Ammon's horn (tissue), 1 donor: ENCODE data around the gene TMEM243.
"Not testable (repeated sequence)": the region's sequence is repeated elsewhere in the genome, so short reads cannot be mapped to it uniquely, and the experiment has no call there.

ENCODE experiments used
- DNase-seq: peaks from one replicate; pipeline ENCODE4 v3.0.0-alpha.2; 2016; ENCODE audit warnings: low spot score

Gene TMEM243

GRCh38 chr7:87210506-87210905, 9.0 kb downstream of the TMEM243 start:
- DNase-seq: no peak

- no peak for DNase-seq
These were observed 10.1 kb downstream of the TMEM243 start for GRCh38 chr7:87209295-87209924.

GRCh38 chr7:87206361-87206760, 13.2 kb downstream of the TMEM243 start:
- no peak for DNase-seq

DNA sequence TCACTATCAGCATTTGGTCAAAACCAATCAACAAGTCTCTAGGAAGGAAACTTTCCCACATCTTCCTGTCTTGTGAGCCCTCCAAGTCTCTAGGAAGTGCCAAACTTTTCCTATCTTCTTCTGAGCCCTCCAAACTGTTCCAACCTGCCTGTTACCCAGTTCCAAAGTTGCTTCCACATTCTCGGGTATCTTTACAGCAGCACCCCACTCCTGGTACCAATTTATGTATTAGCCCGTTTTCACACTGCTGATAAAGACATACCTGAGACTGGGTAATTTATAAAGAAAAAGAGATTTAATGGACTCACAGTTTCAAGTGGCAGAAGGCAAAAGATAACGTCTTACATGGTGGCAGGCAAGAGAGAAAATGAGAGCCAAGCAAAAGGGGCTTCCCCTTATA, 13.8 kb downstream of the TMEM243 start:
- DNase-seq: not testable (repeated sequence)

DNA sequence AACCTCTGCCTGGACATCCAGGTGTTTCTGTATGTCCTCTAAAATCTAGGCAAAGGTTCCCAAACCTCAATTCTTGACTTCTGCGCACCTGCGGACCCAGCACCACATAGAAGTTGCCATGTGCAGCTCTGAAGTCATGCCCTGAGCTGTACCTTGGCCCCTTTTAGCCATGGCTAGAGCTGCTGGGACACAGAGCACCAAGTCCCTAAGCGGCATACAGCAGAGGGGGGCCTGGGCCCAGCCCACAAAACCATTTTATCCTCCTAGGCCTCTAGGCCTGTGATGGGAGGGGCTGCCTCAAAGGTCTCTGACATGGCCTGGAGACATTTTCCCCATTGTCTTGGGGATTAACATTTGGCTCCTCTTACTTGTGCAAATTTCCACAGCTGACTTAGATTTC, 14.6 kb downstream of the TMEM243 start:
- no peak for DNase-seq

DNA sequence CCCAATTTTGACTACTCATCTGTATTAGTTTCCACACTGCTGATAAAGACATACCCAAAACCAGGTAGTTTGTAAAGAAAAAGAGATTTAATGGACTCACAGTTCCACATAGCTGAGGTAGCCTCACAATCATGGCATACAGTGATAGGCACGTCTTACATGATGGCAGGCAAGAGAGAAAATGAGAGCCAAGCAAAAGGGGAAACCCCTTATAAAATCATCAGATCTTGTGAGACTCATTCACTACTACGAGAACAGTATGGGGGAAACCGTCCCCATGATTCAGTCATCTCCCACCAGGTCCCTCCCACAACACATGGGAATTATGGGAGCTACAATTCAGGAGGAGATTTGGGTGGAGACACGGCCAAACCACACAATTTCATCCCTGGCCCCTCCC, 15.6 kb downstream of the TMEM243 start:
- not testable (repeated sequence) for DNase-seq

GRCh38 chr7:87202705-87203104, 16.8 kb downstream of the TMEM243 start:
- DNase-seq: no peak

DNA sequence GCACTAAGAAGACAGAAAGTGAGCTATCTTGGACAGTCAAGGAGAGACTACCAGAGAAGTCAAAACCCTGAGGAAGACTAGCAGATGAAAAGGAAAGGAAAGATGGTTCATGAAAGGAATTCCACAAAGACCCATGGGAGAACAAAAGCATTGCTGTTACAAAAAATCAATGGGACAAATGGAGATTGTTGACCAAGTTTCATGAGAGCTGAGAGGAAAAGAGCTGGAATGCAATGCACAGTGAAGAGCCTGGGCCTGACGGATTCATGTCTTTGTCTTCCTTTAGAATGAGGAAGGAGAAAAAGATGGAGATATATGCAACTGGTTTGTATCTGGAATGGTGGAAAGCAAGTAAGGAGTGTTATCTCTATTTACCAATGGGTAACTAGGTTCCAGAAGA, 17.3 kb downstream of the TMEM243 start:
- DNase-seq: no peak

GRCh38 chr7:87199700-87200450, 19.7 kb downstream of the TMEM243 start:
- no peak for DNase-seq

DNA sequence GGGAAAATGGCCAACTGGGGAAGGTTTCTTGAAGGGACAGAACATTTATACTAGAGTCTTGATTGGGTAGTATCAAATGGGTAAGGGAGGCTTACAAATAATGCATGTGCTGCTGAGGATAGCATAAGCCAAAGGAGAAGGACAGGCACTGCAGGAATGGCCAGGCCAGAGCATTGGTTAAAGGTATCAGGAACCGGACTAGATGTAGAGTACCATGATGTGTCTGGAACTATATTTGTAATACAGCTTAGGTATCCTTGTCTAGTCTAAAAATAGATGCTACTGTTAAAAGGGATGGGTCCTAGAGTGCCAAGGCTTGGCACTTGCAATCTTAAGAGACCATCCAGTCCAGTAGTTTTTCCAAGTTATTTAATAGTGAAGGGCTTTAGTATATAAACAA, 20.3 kb downstream of the TMEM243 start:
- no peak for DNase-seq

DNA sequence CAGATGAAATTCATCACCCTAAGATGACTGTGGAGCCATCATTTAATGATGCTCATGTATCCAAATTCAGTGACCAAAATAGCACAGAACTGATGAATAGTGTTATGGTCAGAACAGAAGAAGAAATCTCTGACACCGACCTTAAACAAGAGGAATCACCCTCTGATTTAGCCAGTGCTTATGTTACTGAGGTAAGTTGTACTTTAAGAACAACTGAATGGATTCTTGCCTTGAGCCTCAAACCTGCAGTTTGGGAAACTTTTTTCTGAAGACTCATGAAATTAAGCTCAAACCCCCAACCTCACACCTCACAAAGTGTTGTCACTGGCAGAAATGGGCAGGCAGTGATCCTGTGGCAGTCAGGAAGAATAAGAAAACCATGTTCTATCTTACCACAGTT, 25.6 kb downstream of the TMEM243 start:
- no peak for DNase-seq

GRCh38 chr7:87192784-87193487, 26.6 kb downstream of the TMEM243 start:
- DNase-seq: no peak

DNA sequence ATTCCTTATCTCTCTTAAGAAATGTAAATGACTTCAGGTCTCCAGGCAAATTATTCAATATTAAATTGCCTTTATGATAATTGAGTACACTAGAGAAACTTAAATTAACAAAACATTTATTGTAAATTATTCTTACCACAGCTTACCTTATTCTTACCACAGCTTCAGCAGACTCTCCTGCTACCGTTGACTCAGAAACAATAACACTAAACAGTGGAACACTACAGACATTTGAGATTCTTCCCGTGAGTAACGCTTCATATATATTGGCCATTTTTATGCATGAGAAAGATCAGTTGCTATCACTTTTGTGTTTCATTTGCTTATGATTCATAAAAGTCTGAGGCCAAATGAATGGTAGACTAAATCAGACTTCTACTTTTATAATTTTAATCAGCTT, 28.7 kb downstream of the TMEM243 start:
- no peak for DNase-seq

GRCh38 chr7:87188930-87189329, 30.6 kb downstream of the TMEM243 start:
- DNase-seq: no peak

GRCh38 chr7:87187120-87187519, 32.4 kb downstream of the TMEM243 start:
- no peak for DNase-seq

DNA sequence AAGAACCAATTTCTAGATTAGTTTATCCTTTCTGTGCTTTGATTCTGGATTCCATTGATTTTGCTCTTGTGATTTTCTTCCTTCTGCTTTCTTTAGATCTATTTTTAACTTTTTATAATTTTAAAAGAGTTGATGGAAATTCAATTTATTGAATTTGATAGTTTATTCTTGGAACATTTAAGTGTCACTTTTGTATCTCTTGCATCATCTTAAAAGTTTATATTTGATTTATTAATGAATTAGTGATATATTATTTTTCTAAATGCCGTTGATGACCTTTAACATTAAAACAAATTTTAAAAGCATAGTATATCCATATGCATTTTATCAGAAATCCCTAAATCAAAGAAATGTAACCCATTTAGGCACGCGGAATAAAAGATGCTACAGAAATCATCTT, 40.4 kb downstream of the TMEM243 start:
- DNase-seq: no peak

DNA sequence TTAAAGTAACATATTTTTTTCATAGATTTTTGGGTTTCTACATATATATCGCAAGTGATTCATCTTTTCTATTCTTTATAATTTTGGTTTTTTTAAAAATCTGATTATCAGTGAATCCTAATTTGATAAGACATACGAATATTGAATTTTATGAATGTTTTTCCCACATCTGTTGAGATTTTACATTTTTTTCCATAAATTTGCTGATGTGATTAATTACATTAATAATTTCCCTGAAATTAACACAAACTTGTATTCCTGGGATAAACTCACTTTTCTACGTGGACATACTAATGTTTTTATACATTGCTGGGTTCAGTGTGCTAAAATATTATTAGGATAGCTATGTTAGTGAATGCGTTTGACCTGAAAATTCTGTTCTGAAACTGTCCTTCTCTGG, 41.2 kb downstream of the TMEM243 start:
- no peak for DNase-seq

DNA sequence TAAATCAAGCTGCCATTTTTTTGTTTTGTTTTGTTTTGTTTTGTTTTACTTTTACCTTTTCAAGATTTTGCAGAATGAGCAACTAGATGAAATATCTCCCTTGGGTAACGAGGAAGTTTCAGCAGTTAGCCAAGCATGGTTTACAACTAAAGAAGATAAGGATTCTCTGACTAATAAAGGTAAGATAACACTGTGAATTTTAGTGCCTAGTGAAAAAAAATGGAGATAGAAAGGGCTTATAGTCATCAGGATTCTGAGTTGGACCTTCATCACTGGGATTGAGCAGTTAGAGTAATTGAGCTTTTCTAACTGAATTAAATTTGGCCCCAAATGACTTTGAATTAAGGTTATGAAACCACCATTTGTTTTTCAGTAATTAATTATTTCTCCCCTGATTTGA, 46.1 kb downstream of the TMEM243 start:
- no peak for DNase-seq

DNA sequence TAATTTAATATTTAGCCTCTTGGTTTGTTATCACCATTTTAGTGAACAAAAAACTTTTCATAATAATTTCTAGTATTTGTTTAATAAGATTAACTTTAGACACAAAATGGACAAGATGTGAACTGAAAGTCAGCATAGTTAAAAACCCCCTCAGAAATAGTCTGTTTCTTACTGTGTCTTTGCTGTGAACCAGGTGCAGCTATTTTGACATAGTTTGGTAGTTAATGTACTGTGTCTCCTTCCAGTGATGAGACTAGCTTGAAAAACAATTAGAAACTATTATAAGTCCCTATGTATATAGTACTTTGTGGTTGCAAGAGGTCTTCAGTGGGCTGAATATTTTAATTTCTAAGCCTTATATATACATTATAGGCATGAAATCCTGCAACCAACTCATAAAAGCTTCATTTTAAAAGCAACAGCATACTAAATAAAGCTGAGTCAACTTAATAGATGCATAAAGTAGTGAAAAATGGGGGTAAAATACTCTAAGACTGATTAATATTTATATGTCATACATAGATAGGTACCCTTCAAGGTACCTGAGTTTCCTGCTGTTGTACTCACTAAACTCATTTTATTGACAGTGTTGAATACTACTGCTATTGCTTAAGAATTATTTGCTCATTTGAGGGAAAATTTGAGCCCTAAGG, 48.1 kb downstream of the TMEM243 start:
- DNase-seq: no peak

GRCh38 chr7:87170828-87171227, 48.7 kb downstream of the TMEM243 start:
- no peak for DNase-seq

DNA sequence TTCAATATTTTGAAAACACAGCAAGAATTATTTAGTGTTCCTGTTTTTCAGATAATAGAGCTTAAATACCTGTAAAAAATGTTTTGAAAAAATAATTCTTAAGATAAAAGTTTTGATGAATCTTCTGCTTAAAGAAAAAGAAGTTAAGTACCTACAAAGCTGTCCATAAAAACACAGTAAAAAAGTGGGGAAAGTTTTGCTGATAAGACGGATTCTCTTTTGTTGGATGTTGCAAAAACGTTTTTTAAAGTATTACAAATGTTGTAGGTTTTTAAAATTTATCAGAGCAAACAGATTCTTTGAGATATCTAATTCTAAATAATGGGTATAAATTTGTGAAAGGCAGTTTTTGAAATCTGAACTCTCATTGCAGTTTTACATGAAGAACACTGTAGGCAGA, 55.1 kb downstream of the TMEM243 start:
- no peak for DNase-seq

DNA sequence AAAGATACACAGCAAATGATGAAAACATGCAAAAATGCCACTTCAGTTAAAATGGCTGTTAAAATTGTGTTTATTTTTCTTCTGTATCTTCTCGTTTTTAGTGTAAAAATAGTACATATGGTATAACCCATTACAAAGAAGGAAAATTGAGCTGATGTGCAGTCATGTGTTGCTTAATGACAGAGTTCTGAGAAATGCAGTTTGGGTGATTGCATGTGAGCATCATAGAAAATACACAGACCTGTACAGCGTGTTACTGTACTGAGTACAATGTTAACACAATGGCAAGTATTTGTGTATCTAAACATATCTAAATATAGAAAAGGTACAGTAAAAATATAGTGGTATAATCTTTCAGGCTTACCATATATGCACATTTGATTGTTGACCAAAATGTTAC, 60.0 kb downstream of the TMEM243 start:
- no peak for DNase-seq

DNA sequence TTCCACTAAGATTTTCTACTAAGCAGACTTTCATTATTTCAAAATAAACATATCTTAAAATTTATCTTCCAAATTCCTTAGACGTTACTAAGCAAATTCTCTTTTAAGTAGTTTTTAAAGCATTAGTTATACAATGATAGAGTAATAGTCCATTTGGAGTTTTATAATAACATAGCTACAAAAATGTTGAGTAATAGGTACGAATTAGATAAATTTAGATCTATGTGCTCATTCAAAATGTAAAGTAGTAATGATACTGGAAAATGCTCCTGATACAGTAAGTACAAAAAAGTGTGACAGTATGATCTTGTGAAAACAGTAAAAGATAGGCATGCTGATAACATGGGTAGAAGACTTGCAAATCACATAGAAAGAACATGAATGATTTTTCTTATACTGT, 62.8 kb downstream of the TMEM243 start:
- DNase-seq: no peak
